Measurements from ENCODE around the gene TNC.

Gene TNC

DNA sequence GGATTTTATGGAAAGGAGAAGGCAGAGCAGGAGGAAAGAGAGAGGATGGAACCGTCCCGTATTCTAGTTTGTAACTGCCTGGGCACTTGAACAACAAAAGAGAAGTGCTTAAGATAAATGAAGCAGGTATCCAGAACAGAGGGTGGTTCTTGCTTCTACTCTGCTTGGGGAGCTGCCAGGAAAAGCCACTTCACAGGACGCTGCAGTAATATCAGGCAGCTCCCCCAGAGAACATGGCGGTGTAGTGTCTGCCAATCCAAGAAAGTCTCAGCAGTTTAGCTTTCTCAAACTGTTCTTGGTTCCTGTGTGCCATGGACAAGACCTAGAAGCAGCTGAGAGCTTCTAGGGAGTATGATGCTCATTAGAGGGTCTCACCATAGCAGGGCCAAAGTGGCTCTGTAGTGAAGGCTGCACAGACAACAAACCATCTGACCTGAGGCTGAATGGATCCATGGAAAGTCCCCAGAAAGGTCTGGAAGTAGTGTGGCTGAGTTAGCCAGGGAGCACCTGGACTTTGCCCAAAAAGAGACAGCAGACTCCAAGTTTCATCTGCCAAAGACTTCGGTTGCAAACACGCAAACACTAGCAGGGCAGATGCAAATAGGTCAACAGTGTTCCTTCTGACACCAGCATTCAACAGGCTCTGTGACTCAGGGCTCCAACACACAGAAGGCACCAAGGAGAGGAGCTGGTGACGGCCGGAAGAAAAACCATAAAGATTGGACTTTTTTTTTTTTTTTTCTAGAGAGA lies 115.4 kb downstream of the TNC start:
- Histone ChIP-seq H3F3A (ENCODE audit: insufficient read depth, low read length) (no peaks in the 10 kb centered on the region), H3K27me3 (replicated peaks; ENCODE audit: insufficient read depth, low read length) (no peaks in the 10 kb centered on the region), H3K4me3 (ENCODE audit: low read length) (no peak overlapping the region), H3K9me2 (replicated peaks; ENCODE audit: insufficient read depth, low read length) (no peaks in the 10 kb centered on the region), H4K20me1 (ENCODE audit: insufficient read depth, low read length) (no peaks in the 10 kb centered on the region), H3K9me3 (replicated peaks; ENCODE audit: insufficient read depth, low read length) (no peaks in the 10 kb centered on the region), H3K4me1 (ENCODE audit: low read length) (no peaks in the 10 kb centered on the region), H3K9ac (ENCODE audit: low read length) (no peak overlapping the region), H3K27ac (ENCODE audit: low read length) (no peak overlapping the region), H2AFZ (ENCODE audit: low read length) (no peak overlapping the region), H3K79me2 (ENCODE audit: low read length) (no peaks in the 10 kb centered on the region), H3K4me2 (ENCODE audit: low read depth, low read length) (no peak overlapping the region), H3K36me3 (replicated peaks; ENCODE audit: insufficient read depth, low read length) (no peaks in the 10 kb centered on the region)
- no peak for DNase-seq
- no peak for TF ChIP-seq EZH2 (optimal IDR thresholded peaks at IDR 0.05; ENCODE audit: low read depth, low read length)

DNA sequence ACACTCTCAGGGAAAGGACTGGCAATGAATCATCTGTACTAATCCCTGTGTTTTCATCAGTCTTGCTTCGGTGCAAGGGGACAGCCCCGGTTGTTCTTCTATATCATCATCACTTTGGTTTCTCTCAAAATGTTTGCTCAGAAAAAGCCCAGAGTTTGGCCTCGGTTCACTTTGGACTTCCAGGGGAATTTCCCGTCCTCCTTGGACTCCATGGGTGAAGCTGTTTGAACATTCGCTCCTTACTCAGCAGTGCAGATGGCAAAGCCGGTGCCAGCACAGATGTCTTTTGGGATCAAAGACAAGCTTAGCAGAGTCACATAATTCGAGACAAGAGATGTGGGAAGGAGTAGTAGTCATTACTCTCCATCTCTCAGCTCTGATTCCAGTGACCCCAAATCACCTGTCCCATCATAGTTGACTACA lies 117.7 kb downstream of the TNC start:
- no peak overlapping the region for H2AFZ ChIP-seq (ENCODE audit: low read length)
- no peak overlapping the region for H3K27ac ChIP-seq (ENCODE audit: low read length)
- H3F3A ChIP-seq (ENCODE audit: insufficient read depth, low read length) = no peaks in the 10 kb centered on the region
- no peaks in the 10 kb centered on the region for H3K9me3 ChIP-seq (replicated peaks; ENCODE audit: insufficient read depth, low read length)
- H3K79me2 ChIP-seq (ENCODE audit: low read length) = no peaks in the 10 kb centered on the region
- no peak overlapping the region for H3K4me2 ChIP-seq (ENCODE audit: low read depth, low read length)
- H4K20me1 ChIP-seq (ENCODE audit: insufficient read depth, low read length) = no peaks in the 10 kb centered on the region
- no peak for DNase-seq
- H3K36me3 ChIP-seq (replicated peaks; ENCODE audit: insufficient read depth, low read length) = no peaks in the 10 kb centered on the region
- no peaks in the 10 kb centered on the region for H3K9me2 ChIP-seq (replicated peaks; ENCODE audit: insufficient read depth, low read length)
- TF ChIP-seq, protein P1, sequence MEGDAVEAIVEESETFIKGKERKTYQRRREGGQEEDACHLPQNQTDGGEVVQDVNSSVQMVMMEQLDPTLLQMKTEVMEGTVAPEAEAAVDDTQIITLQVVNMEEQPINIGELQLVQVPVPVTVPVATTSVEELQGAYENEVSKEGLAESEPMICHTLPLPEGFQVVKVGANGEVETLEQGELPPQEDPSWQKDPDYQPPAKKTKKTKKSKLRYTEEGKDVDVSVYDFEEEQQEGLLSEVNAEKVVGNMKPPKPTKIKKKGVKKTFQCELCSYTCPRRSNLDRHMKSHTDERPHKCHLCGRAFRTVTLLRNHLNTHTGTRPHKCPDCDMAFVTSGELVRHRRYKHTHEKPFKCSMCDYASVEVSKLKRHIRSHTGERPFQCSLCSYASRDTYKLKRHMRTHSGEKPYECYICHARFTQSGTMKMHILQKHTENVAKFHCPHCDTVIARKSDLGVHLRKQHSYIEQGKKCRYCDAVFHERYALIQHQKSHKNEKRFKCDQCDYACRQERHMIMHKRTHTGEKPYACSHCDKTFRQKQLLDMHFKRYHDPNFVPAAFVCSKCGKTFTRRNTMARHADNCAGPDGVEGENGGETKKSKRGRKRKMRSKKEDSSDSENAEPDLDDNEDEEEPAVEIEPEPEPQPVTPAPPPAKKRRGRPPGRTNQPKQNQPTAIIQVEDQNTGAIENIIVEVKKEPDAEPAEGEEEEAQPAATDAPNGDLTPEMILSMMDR (IDR thresholded peaks at IDR 0.05; ENCODE audit: low read length) = no peak
- TF ChIP-seq EZH2 (optimal IDR thresholded peaks at IDR 0.05; ENCODE audit: low read depth, low read length) (no peak), EZH2phosphoT487 (IDR thresholded peaks at IDR 0.05; ENCODE audit: low read length) (no peak)
- H3K9ac ChIP-seq (ENCODE audit: low read length) = no peak overlapping the region
- H3K4me3 ChIP-seq (ENCODE audit: low read length) = no peak overlapping the region
- H3K27me3 ChIP-seq (replicated peaks; ENCODE audit: insufficient read depth, low read length) = no peaks in the 10 kb centered on the region
- no peaks in the 10 kb centered on the region for H3K4me1 ChIP-seq (ENCODE audit: low read length)

DNA sequence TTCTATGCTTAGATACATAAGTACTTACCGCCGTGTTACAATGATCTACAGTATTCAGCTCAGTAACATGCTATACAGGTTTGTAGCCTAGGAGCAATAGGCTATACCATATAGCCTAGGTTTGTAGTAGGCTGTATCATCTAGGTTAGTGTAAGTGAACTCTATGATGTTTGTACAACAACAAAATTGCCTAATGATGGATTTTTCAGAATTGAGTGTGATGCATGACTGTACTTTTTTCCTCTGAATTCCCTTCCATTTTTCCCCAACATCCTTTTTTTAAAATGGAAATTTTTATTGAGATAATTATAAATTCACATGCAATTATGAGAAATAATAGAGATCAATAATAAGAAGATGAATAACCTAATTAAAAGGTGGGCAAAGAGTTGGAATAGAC lies 119.6 kb downstream of the TNC start:
- no peak overlapping the region for H2AFZ ChIP-seq (ENCODE audit: low read length)
- TF ChIP-seq, protein P1 (IDR thresholded peaks at IDR 0.05; ENCODE audit: low read length) = no peak
- TF ChIP-seq EZH2 (optimal IDR thresholded peaks at IDR 0.05; ENCODE audit: low read depth, low read length) (no peak), EZH2phosphoT487 (IDR thresholded peaks at IDR 0.05; ENCODE audit: low read length) (no peak)
- no peak for DNase-seq
- H3K9me3 ChIP-seq (replicated peaks; ENCODE audit: insufficient read depth, low read length) = no peaks in the 10 kb centered on the region
- H3K9ac ChIP-seq (ENCODE audit: low read length) = no peak overlapping the region
- no peak overlapping the region for H3K4me3 ChIP-seq (ENCODE audit: low read length)
- H3K36me3 ChIP-seq (replicated peaks; ENCODE audit: insufficient read depth, low read length) = no peaks in the 10 kb centered on the region
- no peaks in the 10 kb centered on the region for H3K4me1 ChIP-seq (ENCODE audit: low read length)
- H3K79me2 ChIP-seq (ENCODE audit: low read length) = no peaks in the 10 kb centered on the region
- H4K20me1 ChIP-seq (ENCODE audit: insufficient read depth, low read length) = no peaks in the 10 kb centered on the region
- H3K9me2 ChIP-seq (replicated peaks; ENCODE audit: insufficient read depth, low read length) = no peaks in the 10 kb centered on the region
- H3K27me3 ChIP-seq (replicated peaks; ENCODE audit: insufficient read depth, low read length) = no peaks in the 10 kb centered on the region
- H3K4me2 ChIP-seq (ENCODE audit: low read depth, low read length) = no peak overlapping the region
- H3F3A ChIP-seq (ENCODE audit: insufficient read depth, low read length) = no peaks in the 10 kb centered on the region
- H3K27ac ChIP-seq (ENCODE audit: low read length) = no peak overlapping the region

DNA sequence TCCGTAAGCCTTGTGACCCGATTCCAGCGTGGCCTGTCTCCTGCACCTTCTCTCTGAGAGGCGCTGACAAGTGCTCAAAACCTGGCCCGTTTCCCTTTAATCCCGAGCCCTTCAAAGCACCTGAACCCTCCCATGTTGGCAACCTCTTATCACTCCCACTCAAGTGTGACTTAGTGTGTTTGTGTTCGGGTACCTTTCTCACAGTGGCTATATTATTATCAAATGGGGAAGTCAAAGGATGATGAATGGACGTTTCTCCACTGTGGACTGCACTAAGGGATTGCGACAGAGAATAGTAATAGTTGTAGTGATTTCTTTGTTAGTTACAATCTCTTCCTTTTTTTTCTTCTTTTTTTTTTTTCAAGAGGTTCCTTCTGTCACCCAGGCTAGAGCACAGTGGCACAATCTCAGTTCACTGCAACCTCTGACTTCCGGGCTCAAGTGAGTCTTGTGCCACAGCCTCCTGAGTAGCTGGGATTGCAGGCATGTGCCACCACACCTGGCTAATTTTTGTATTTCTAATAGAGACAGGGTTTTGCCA lies 122.2 kb downstream of the TNC start:
- Histone ChIP-seq H3K9ac (ENCODE audit: low read length) (no peak overlapping the region), H2AFZ (ENCODE audit: low read length) (no peak overlapping the region), H3K9me3 (replicated peaks; ENCODE audit: insufficient read depth, low read length) (no peaks in the 10 kb centered on the region), H3F3A (ENCODE audit: insufficient read depth, low read length) (no peaks in the 10 kb centered on the region), H3K4me1 (ENCODE audit: low read length) (no peaks in the 10 kb centered on the region), H3K9me2 (replicated peaks; ENCODE audit: insufficient read depth, low read length) (no peaks in the 10 kb centered on the region), H3K79me2 (ENCODE audit: low read length) (no peaks in the 10 kb centered on the region), H3K4me3 (ENCODE audit: low read length) (no peak overlapping the region), H3K27me3 (replicated peaks; ENCODE audit: insufficient read depth, low read length) (no peaks in the 10 kb centered on the region), H4K20me1 (ENCODE audit: insufficient read depth, low read length) (no peaks in the 10 kb centered on the region), H3K4me2 (ENCODE audit: low read depth, low read length) (no peak overlapping the region), H3K27ac (ENCODE audit: low read length) (no peak overlapping the region), H3K36me3 (replicated peaks; ENCODE audit: insufficient read depth, low read length) (no peaks in the 10 kb centered on the region)
- TF ChIP-seq, protein P1 (IDR thresholded peaks at IDR 0.05; ENCODE audit: low read length) = no peak
- TF ChIP-seq EZH2phosphoT487 (IDR thresholded peaks at IDR 0.05; ENCODE audit: low read length) = no peak
- no peak for TF ChIP-seq EZH2 (optimal IDR thresholded peaks at IDR 0.05; ENCODE audit: low read depth, low read length)
- DNase-seq = no peak
